HG03064 (cell line): ENCODE results near the gene TKTL1.
A peak's percentile ranks its signal among the peaks of the same experiment; 100 is the strongest.

Source experiments
- ATAC-seq: cut with Tn5 transposase; IDR thresholded peaks from one replicate; pipeline ENCODE4 v1.9.1; 2021; ENCODE audit warnings: low read depth; ENCODE audit not compliant: unreplicated experiment

Gene TKTL1

DNA sequence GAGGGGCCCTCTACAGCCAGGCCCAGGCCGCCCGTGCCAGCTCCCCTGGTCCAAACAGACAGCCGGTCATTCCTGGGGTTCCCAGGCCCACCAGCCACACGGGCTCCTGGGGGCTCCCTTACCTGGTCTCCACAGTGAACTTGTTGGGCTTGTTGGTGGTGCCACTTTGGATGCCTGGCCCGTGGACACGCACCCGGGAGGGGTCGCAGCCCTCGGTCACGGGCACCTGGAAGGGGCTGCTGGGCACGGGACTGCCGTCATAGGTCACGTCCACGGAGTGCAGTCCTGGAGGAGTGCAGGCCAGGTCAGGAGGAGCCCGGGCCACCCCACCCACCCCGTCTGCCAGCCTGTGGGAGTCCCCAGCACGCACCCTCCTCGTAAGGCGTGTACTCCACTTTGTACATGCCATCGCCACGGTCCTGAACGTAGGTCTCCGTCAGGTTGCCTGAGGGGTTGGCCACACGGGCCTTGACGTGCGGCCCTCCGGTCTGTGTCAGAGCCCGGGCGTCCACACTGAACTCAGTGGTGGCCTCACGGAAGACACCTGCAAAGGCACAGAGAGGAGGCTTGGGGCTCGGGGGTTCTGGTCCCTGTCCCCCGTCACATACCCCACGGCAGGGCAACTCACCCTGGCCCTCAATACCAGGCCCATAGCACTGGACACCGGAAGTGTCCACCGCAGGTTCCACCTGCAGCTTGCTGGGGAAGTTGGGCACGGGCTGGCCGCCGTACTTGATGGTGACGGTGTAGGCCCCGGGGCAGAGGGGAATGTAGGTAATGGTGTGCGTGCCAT is 64.0 kb downstream of the TKTL1 start:
- no peak for ATAC-seq

DNA sequence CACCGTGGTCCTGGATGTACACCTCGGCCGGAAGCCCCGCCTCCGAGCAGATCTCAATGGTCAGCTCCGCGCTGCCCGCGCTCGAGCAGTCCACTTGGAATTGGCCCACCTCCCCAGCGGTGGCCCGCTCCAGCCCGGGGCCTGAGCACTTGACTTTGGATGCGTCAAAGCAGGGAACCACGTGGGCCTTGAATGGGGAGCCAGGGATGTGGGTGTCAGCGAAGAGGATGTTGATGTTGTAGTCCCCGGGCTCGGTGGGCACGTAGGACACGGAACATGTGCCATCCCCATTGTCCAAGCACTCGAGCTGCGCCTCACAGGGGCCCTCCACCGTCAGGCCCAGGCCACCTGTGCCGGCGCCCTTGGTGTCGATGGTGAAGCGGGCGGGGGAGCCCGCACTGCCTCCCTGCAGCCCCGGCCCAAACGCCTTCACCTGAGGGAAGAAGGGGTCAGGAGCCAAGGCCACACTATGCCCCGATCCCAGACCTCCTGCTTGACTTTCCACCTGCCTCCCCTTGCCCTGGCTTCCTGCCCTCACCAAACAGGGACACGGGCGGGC is 64.6 kb downstream of the TKTL1 start:
- ATAC-seq = no peak

DNA sequence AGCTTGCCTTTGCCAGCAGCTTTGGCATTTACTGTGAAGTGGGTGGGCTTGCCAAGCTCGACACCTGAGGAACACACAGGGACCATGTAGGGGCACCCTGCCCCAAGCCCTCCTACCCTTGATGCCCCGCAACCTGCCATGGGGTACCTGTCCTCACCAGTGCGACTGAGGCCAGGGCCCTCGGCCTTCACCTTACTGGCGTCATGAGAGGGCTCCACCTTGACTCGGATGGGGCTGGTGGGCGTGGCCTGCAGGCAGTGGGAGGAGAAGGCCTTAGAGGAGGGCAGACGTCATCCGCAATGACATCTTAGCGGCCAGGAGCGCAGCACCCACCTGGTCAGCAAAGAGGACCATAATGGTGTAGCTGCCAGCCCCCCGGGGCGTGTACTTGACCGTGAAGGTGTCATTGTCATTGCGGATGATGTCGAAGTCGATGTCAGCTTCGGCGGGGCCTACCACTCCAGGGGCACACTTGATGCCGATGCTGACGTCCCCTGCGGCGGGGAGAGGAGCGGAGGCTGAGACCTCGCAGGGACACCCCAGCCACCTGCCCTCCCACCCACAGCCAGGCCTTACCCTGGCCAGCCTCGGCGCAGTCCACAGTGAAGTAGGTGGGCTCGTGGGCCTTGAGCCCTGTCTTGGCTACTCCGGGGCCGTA is 66.6 kb downstream of the TKTL1 start:
- ATAC-seq = no peak

DNA sequence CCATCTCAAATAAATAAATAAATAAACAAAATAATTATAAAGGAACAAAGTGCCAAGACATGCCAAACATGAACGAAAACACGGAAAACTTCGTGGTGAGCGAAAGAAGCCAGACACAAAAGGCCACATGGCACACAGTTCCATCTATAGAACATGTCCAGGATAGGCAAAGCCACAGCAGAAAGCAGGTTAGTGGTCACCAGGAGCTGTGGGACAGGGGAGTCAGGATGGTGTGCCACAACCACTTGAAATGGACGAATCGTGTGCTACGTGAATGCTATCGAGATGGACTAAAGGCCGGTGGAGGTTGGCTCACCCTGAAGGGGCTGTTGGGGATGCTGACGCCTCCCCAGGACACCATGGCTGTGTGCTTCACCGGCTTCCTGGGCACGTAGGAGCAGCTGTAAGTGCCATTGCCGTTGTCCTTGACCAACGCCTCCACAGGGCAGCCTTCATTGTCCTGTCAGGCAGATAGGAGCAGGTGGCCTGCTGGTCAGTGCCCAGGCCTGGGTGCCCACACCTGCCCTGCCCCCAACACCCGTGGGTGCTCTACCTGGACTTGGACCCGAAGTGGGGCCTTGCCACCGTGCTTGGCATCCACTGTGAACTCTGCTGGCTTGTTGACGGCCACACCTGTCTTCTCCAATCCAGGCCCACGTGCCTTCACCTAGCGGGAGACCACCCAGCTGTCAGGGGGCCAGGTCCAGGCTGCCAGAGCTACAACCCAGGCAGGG is 68.3 kb downstream of the TKTL1 start:
- no peak for ATAC-seq

- ATAC-seq = no peak
Observed at GRCh38 chrX:154365052-154365600, 69.5 kb downstream of the TKTL1 start.

DNA sequence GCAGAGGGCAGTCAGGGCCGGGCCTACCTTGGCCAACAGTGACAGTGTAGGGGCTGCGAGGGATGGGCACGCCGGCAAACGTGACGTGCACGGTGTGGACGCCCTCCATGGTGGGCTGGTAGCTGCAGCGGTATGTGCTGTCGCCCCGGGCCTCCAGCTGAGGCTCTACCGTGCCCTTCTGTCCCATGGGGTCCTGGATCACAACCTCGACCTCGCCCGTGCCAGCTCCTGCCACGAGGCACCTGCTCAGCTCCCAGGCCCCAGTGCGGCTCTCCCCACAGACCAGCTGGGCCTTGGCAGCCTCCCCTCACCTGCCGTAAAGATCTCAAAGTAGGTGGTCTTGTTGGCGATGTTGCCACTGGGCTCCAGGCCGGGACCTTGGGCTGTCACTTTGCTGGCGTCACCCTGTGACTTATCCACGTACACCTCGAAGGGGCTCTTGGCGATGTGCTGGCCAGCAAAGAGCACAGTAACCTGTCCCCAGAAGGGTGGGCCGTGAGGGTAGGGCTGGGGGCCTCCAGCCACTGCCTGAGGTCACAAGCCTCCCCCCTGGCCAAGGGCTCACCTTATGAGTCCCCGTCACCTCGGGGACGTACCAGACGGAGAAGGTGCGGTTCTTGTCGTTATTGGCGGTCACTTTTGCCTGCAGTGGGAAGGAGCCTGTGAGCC is 70.5 kb downstream of the TKTL1 start:
- ATAC-seq = no peak

- ATAC-seq = no peak
Observed at GRCh38 chrX:154366666-154367055, 71.1 kb downstream of the TKTL1 start.

GRCh38 chrX:154367474-154368308 is 72.1 kb downstream of the TKTL1 start:
- no peak for ATAC-seq

GRCh38 chrX:154368630-154369448 is 73.2 kb downstream of the TKTL1 start:
- ATAC-seq = no peak

DNA sequence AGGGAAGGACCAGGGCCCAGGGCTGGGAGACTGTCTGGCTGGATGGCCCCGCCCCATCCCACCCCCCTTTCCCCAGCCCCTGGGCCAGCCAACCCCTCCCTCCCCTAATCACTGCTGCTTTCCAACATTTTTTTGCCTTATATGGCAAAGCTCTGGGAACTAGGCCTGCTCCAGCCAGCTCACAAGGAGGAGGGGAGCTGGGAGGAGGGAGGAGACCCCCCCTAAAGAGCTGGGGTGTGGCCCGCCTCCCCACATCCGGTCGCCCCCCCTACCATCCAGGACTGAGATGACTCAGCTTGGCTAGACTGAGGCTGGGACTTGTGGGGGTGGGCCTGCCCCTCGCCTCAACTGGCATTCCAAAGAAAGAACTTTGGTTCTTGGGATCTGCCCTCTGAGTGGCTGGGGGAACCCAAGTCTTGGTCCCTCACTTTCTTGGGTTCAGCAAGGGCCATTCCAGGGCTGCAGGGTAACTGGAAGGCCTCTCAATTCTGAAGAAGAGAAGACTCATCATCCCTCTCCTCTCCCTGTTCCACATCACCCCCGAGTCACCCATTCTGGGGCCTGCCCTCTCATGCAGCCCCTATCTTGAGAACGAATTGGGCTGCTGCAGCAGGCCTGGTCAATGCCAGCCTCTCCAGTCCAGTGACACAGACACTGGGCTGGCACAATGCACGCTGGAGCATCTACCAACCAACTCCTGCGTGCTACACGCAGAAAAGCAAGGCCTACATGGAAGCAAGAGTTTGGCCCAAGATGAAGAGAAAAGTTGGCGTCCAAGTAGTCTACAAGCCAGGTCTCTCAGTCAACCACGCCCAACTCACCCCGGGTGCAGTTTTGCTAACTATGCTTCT is 74.1 kb downstream of the TKTL1 start:
- ATAC-seq = no peak

GRCh38 chrX:154370300-154371016 is 74.9 kb downstream of the TKTL1 start:
- ATAC-seq = no peak

DNA sequence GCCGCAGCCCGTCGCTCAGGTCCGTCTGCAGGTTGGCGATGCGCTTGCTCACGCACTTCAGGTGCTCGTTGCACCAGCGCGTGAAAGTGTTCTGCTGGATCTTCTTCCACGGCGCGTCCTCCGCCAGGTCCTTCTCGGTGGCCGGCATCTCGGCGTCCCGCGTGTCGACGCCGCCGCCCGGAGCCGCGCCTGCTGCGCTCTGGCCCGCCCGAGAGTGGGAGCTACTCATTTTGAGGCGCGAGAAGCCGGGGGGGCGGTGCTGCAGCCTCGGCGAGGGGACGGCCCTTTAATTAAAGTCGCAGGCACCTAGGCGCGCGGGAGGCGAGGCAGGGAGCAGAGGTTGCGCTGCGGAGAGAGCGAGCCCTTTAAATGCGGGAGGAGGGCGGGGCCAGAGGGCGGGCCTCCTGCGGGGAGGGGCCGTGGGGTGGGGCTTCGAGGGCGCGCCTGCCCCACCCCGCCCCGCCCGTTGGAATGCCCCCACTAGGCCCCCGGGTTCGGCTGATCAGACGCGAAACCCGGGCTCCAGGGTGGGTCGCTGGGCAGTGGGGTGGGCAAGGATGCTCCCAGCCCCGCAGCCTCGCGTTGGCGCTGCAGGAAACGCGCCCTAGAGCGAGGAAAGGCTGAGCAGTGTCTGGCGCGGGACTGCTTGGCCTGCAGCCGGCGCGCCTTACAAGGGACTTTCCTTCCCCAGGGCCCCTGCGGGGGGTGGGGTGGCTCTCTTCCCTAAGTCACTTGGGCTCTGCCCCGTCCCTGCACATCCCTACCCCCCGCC is 75.6 kb downstream of the TKTL1 start:
- ATAC-seq = peak; percentile 56

DNA sequence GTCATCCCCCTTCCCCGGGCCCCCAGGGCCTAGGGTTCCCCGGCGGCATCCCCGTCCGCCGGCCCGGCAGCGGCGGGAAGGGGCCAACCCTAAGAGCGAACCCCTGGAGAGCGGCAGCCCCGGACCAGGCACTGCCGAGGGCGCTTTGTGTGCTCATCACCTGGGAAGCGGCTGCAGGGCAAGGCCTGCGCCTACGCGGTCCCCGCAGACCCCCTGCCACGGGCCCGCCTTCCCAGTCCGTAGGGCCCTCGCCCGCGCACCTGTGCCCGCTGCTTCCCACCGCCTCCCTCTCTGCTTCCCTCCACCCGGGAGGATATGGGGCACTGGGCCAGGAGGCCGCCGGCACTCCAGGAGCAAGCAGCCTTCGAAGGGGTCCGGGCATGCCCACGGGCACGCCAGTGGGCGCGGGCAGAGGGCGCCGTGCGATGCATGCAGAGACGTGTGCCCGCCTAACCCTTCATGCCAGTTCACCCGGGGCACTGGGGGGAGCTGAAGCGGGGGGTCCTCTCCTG is 76.2 kb downstream of the TKTL1 start:
- peak; percentile 3 for ATAC-seq

- ATAC-seq = no peak
Observed at GRCh38 chrX:154372612-154373022, 77.0 kb downstream of the TKTL1 start.

DNA sequence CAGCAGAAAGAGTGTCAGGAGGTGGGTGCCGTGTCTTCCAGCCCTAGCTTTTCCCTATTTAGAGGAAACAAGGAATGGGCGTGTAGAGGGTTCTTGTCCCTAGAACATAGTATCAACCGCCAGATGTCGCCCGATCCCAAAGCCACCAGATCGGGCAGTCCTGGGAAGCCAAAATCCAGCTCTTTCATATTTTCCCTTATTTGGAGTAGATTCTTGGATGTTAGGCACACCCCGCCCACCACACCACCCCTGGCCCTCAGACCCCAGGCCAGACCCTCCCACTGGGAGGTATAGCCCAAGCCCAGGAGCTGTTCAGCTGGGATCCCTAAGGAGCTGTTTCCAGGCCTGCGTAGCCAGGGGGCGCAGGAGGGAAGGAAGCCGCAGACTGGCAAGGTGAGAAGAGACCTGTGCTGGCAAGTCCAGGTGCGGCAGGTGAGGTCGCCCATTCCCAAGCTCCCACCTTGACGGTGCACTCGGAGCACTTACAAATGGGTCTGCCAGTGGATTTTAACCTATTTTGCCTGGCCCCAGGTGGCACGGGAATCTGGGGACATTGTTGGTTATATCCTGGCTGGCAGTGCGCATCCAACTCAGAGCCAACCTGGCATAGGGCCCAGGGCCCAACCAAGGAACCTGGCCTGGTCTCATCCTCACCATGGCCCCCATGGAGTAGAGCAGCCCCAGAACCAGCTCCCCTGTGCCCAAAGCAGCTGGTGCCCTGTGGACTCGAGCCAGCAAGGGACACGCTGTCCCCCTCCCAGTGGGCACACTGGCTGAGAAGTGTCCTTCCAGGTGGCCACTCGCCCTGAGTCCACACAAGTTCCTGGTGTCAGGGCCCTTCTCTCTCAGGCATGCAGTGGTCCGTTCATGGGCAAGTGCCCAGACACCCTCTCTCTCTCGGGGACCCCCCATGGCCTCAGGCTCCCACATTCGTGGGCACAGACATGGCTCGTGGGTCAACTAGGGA is 78.0 kb downstream of the TKTL1 start:
- ATAC-seq = no peak
